HepG2 (cell line): ENCODE data around the gene METTL22. TPM values are rescaled to one million over a fixed set of nuclear protein-coding genes. Genes with fewer than 3 reads are reported as not detected.
A peak's percentile ranks its signal among the peaks of the same experiment; 100 is the strongest.

Experiments used
- ARID2 ChIP-seq: sonication (generic); formaldehyde crosslinking; IDR thresholded peaks from 2 replicates; pipeline ENCODE4 v1.8.1; 2022; ENCODE audit warnings: mild to moderate bottlenecking, missing genetic modification reagents, borderline replicate concordance
- GABPA ChIP-seq, 2 experiments: IDR thresholded peaks; 2 replicates each; pipeline ENCODE4 v1.6.1; 2011 to 2016; ENCODE audit warnings: low read depth in 2 of 2, low read length in 1 of 2, missing biosample characterization in 1 of 2, missing genetic modification characterization in 1 of 2
- MAFG ChIP-seq: sonication (generic); formaldehyde crosslinking; IDR thresholded peaks from 2 replicates; pipeline ENCODE4 v1.5.1; 2020; ENCODE audit warnings: mild to moderate bottlenecking, missing genetic modification reagents
- NCOR1 ChIP-seq: fragments of 200-600 bp; sonication (generic); IDR thresholded peaks from 2 replicates; pipeline ENCODE4 v1.7.0; 2017; ENCODE audit warnings: antibody characterized with exemption, low read length, borderline replicate concordance
- RARA ChIP-seq: IDR thresholded peaks from 2 replicates; pipeline ENCODE4 v1.6.1; 2016; ENCODE audit warnings: missing genetic modification reagents, missing compliant biosample characterization
- SALL1 ChIP-seq: sonication (generic); formaldehyde crosslinking; IDR thresholded peaks from 2 replicates; pipeline ENCODE4 v1.8.0; 2022; ENCODE audit warnings: mild to moderate bottlenecking, missing genetic modification reagents
- SP140L ChIP-seq: sonication (generic); formaldehyde crosslinking; IDR thresholded peaks from 2 replicates; pipeline ENCODE4 v1.4.0; 2020; ENCODE audit warnings: missing genetic modification reagents, borderline replicate concordance
- ZNF317 ChIP-seq: sonication (generic); formaldehyde crosslinking; IDR thresholded peaks from 2 replicates; pipeline ENCODE4 v1.5.0; 2020; ENCODE audit warnings: mild to moderate bottlenecking, missing genetic modification reagents
- ZNF501 ChIP-seq: sonication (generic); formaldehyde crosslinking; IDR thresholded peaks from 2 replicates; pipeline ENCODE4 v1.5.1; 2020; ENCODE audit warnings: mild to moderate bottlenecking, moderate library complexity, missing genetic modification reagents
- ZSCAN9 ChIP-seq: IDR thresholded peaks from 2 replicates; pipeline ENCODE4 v1.6.1; 2016; ENCODE audit warnings: borderline replicate concordance
- polyA plus RNA-seq, 8 experiments: library from polyadenylated mRNA; depleted of rRNA in 3 of 8; stranded (reverse) in 7 of 8; unstranded in 1 of 8; fragments of >200 nt; fragmentation: Illumina TruSeq in 4 of 8; extraction: Trizol in 4 of 8; gene quantifications; 2 replicates each; pipeline versions ENCODE4 v1.2.1 to v1.2.3, GENCODE V29; 2011 to 2016; ENCODE audit warnings: low read depth in 4 of 8, missing spikeins in 1 of 8, mixed read lengths in 1 of 8; ENCODE audit not compliant: insufficient read depth in 1 of 8
- total RNA-seq, 5 experiments: library from RNA; depleted of rRNA; stranded (reverse); fragments of >200 nt; fragmentation: Illumina TruSeq; extraction: Trizol; gene quantifications; 2 replicates each; pipeline ENCODE4 v1.2.3, GENCODE V29; 2016; ENCODE audit warnings: low read depth in 1 of 5
- TF ChIP-seq, protein P1 (sequence below): sonication (generic); formaldehyde crosslinking; IDR thresholded peaks from 2 replicates; pipeline ENCODE4 v1.4.0; 2020; ENCODE audit warnings: low read depth, missing genetic modification reagents
- TF ChIP-seq, protein P2 (sequence below): sonication (generic); formaldehyde crosslinking; IDR thresholded peaks from 2 replicates; pipeline ENCODE4 v1.4.0; 2020; ENCODE audit warnings: missing genetic modification reagents, borderline replicate concordance
- TF ChIP-seq, protein P3 (sequence below): sonication (generic); formaldehyde crosslinking; IDR thresholded peaks from 2 replicates; pipeline ENCODE4 v1.4.0; 2020; ENCODE audit warnings: mild to moderate bottlenecking, missing genetic modification reagents
- TF ChIP-seq, protein P4 (sequence below): IDR thresholded peaks from 2 replicates; pipeline ENCODE4 v1.4.0; 2020; ENCODE audit warnings: mild to moderate bottlenecking, missing genetic modification reagents
- TF ChIP-seq, protein P5 (sequence below): IDR thresholded peaks from 2 replicates; pipeline ENCODE4 v1.6.1; 2016; ENCODE audit warnings: mild to moderate bottlenecking

The METTL22 gene
- total and polyA plus RNA-seq, 2 of the 13 experiments (the other 11 are each of a cell fraction or from before 2014, with no cell fraction given), result 36.2 to 94.8 TPM

DNA sequence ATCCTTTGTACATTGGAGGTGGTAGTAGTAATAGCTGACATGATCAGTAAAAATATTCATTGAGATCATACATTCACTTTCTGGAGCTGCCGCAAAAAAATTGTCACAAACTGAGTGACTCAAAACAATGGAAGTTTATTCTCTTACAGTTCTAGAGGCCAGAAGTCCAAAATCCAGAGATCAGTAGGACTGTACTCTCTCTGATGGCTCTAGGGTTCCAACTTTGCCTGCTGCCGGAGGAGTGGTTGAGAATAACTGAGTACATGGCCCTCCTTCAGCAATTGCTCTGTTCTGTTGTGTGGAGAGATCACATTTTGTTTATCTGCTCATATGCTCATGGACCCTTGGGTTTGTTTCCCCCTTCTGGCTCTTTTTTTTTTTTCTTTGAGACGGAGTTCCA lies 76.5 kb downstream of the METTL22 start (continued):
- TF ChIP-seq, protein P1, sequence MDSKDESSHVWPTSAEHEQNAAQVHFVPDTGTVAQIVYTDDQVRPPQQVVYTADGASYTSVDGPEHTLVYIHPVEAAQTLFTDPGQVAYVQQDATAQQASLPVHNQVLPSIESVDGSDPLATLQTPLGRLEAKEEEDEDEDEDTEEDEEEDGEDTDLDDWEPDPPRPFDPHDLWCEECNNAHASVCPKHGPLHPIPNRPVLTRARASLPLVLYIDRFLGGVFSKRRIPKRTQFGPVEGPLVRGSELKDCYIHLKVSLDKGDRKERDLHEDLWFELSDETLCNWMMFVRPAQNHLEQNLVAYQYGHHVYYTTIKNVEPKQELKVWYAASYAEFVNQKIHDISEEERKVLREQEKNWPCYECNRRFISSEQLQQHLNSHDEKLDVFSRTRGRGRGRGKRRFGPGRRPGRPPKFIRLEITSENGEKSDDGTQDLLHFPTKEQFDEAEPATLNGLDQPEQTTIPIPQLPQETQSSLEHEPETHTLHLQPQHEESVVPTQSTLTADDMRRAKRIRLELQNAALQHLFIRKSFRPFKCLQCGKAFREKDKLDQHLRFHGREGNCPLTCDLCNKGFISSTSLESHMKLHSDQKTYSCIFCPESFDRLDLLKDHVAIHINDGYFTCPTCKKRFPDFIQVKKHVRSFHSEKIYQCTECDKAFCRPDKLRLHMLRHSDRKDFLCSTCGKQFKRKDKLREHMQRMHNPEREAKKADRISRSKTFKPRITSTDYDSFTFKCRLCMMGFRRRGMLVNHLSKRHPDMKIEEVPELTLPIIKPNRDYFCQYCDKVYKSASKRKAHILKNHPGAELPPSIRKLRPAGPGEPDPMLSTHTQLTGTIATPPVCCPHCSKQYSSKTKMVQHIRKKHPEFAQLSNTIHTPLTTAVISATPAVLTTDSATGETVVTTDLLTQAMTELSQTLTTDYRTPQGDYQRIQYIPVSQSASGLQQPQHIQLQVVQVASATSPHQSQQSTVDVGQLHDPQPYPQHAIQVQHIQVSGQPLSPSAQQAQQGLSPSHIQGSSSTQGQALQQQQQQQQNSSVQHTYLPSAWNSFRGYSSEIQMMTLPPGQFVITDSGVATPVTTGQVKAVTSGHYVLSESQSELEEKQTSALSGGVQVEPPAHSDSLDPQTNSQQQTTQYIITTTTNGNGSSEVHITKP (CRISPR knock-in tag), result peak; percentile 72; the same call in 1 of the 2 replicates
- TF ChIP-seq SP140L (CRISPR knock-in tag) (no peak), NCOR1 (peak; percentile 77), SALL1 (CRISPR knock-in tag) (peak; percentile 25; the same call in 1 of the 2 replicates), GABPA (IDR thresholded peaks at IDR 0.05; ENCODE audit: low read depth, low read length) (no peak), GABPA (CRISPR knock-in tag; IDR thresholded peaks at IDR 0.05; ENCODE audit: low read depth) (0 out of 2 replicates have a peak, but pooled peaks have one; percentile 13), MAFG (0 out of 2 replicates have a peak, but pooled peaks have one; percentile 13), RARA (CRISPR knock-in tag) (0 out of 2 replicates have a peak, but pooled peaks have one; percentile 36), ZNF501 (peak; percentile 59; the same call in 1 of the 2 replicates), ZNF317 (CRISPR knock-in tag) (0 out of 2 replicates have a peak, but pooled peaks have one; percentile 36), ARID2 (no peak), ZSCAN9 (CRISPR knock-in tag) (peak; percentile 18; the same call in 1 of the 2 replicates)
- TF ChIP-seq, protein P2, sequence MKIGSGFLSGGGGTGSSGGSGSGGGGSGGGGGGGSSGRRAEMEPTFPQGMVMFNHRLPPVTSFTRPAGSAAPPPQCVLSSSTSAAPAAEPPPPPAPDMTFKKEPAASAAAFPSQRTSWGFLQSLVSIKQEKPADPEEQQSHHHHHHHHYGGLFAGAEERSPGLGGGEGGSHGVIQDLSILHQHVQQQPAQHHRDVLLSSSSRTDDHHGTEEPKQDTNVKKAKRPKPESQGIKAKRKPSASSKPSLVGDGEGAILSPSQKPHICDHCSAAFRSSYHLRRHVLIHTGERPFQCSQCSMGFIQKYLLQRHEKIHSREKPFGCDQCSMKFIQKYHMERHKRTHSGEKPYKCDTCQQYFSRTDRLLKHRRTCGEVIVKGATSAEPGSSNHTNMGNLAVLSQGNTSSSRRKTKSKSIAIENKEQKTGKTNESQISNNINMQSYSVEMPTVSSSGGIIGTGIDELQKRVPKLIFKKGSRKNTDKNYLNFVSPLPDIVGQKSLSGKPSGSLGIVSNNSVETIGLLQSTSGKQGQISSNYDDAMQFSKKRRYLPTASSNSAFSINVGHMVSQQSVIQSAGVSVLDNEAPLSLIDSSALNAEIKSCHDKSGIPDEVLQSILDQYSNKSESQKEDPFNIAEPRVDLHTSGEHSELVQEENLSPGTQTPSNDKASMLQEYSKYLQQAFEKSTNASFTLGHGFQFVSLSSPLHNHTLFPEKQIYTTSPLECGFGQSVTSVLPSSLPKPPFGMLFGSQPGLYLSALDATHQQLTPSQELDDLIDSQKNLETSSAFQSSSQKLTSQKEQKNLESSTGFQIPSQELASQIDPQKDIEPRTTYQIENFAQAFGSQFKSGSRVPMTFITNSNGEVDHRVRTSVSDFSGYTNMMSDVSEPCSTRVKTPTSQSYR (CRISPR knock-in tag), result no peak
- TF ChIP-seq, protein P3, sequence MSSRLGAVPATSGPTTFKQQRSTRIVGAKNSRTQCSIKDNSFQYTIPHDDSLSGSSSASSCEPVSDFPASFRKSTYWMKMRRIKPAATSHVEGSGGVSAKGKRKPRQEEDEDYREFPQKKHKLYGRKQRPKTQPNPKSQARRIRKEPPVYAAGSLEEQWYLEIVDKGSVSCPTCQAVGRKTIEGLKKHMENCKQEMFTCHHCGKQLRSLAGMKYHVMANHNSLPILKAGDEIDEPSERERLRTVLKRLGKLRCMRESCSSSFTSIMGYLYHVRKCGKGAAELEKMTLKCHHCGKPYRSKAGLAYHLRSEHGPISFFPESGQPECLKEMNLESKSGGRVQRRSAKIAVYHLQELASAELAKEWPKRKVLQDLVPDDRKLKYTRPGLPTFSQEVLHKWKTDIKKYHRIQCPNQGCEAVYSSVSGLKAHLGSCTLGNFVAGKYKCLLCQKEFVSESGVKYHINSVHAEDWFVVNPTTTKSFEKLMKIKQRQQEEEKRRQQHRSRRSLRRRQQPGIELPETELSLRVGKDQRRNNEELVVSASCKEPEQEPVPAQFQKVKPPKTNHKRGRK (CRISPR knock-in tag), result no peak
- TF ChIP-seq, protein P4, sequence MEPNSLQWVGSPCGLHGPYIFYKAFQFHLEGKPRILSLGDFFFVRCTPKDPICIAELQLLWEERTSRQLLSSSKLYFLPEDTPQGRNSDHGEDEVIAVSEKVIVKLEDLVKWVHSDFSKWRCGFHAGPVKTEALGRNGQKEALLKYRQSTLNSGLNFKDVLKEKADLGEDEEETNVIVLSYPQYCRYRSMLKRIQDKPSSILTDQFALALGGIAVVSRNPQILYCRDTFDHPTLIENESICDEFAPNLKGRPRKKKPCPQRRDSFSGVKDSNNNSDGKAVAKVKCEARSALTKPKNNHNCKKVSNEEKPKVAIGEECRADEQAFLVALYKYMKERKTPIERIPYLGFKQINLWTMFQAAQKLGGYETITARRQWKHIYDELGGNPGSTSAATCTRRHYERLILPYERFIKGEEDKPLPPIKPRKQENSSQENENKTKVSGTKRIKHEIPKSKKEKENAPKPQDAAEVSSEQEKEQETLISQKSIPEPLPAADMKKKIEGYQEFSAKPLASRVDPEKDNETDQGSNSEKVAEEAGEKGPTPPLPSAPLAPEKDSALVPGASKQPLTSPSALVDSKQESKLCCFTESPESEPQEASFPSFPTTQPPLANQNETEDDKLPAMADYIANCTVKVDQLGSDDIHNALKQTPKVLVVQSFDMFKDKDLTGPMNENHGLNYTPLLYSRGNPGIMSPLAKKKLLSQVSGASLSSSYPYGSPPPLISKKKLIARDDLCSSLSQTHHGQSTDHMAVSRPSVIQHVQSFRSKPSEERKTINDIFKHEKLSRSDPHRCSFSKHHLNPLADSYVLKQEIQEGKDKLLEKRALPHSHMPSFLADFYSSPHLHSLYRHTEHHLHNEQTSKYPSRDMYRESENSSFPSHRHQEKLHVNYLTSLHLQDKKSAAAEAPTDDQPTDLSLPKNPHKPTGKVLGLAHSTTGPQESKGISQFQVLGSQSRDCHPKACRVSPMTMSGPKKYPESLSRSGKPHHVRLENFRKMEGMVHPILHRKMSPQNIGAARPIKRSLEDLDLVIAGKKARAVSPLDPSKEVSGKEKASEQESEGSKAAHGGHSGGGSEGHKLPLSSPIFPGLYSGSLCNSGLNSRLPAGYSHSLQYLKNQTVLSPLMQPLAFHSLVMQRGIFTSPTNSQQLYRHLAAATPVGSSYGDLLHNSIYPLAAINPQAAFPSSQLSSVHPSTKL (CRISPR knock-in tag), result peak; percentile 60; the same call in 1 of the 2 replicates
- TF ChIP-seq, protein P5, sequence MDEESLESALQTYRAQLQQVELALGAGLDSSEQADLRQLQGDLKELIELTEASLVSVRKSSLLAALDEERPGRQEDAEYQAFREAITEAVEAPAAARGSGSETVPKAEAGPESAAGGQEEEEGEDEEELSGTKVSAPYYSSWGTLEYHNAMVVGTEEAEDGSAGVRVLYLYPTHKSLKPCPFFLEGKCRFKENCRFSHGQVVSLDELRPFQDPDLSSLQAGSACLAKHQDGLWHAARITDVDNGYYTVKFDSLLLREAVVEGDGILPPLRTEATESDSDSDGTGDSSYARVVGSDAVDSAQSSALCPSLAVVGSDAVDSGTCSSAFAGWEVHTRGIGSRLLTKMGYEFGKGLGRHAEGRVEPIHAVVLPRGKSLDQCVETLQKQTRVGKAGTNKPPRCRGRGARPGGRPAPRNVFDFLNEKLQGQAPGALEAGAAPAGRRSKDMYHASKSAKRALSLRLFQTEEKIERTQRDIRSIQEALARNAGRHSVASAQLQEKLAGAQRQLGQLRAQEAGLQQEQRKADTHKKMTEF (CRISPR knock-in tag), result peak; percentile 54
